PC-3 (cell line): ENCODE measurements around the gene DDX39A. TPM values are rescaled to one million over a fixed set of nuclear protein-coding genes. Genes with fewer than 3 reads are reported as not detected.

Experiments
- ATAC-seq: fragments of 200-7000 bp; cut with Tn5 transposase; 2 replicates; pipeline ENCODE4 v1.9.1; 2020; ENCODE audit warnings: mild to moderate bottlenecking, moderate library complexity
- BruUV-seq: library from RNA; stranded (reverse); fragments of 400-500 nt; replicated peaks from 2 replicates; lab custom pipeline; 2021; lab: Mats Ljungman, UMichigan
- CTCF ChIA-PET: fragments of 300-600 bp; sonication (Branson Sonifier 250); formaldehyde crosslinking; loops from one replicate; lab custom pipeline; 2022; ENCODE audit warnings: antibody characterized with exemption; lab: Charles Lee
- POLR2A ChIA-PET: fragments of 300-600 bp; sonication (Branson Sonifier 250); formaldehyde crosslinking; loops from one replicate; lab custom pipeline; 2022; ENCODE audit warnings: antibody characterized with exemption; ENCODE audit not compliant: unreplicated experiment; lab: Charles Lee
- DNase-seq: peaks from one replicate; pipeline ENCODE4 v3.0.0-alpha.2; 2015
- H2AFZ ChIP-seq: fragments of 300-600 bp; sonication (generic); 2 replicates; pipeline ENCODE4 v1.6.0; 2016; ENCODE audit warnings: antibody characterized with exemption, low read length
- H3F3A ChIP-seq: fragments of 300-600 bp; sonication (generic); one replicate; pipeline ENCODE4 v1.6.0; 2017; ENCODE audit warnings: antibody characterized with exemption, low read length, control low read depth, mild to moderate bottlenecking; ENCODE audit not compliant: unreplicated experiment
- H3K27ac ChIP-seq: fragments of 300-600 bp; sonication (generic); 2 replicates; pipeline ENCODE4 v1.5.1; 2016; ENCODE audit warnings: mild to moderate bottlenecking, low read length
- H3K27me3 ChIP-seq: fragments of 300-600 bp; sonication (generic); 2 replicates; pipeline ENCODE4 v1.6.1; 2016; ENCODE audit warnings: low read length, mixed read lengths
- H3K36me3 ChIP-seq: fragments of 300-600 bp; sonication (generic); 2 replicates; pipeline ENCODE4 v1.6.1; 2016; ENCODE audit warnings: low read depth, mixed run types, low read length, mixed read lengths
- H3K4me1 ChIP-seq: fragments of 300-600 bp; sonication (generic); 2 replicates; pipeline ENCODE4 v1.5.1; 2016; ENCODE audit warnings: low read length; ENCODE audit not compliant: insufficient read depth
- H3K4me2 ChIP-seq: fragments of 300-600 bp; sonication (generic); 2 replicates; pipeline ENCODE4 v1.6.0; 2016; ENCODE audit warnings: low read length
- H3K4me3 ChIP-seq: fragments of 300-600 bp; sonication (generic); 2 replicates; pipeline ENCODE4 v1.5.1; 2016; ENCODE audit warnings: mild to moderate bottlenecking, low read length, mixed read lengths
- H3K79me2 ChIP-seq: fragments of 300-600 bp; sonication (generic); 2 replicates; pipeline ENCODE4 v1.6.1; 2017; ENCODE audit warnings: low read length, mixed read lengths
- H3K9ac ChIP-seq: fragments of 300-600 bp; sonication (generic); 2 replicates; pipeline ENCODE4 v1.6.0; 2016; ENCODE audit warnings: mild to moderate bottlenecking, low read length
- H3K9me2 ChIP-seq: fragments of 300-600 bp; sonication (generic); replicated peaks from 2 replicates; pipeline ENCODE4 v1.6.1; 2016; ENCODE audit warnings: mixed run types, low read length, mixed read lengths
- H3K9me3 ChIP-seq: fragments of 300-600 bp; sonication (generic); 2 replicates; pipeline ENCODE4 v1.6.1; 2016; ENCODE audit warnings: low read length, mixed read lengths
- H4K20me1 ChIP-seq: fragments of 300-600 bp; sonication (generic); 2 replicates; pipeline ENCODE4 v1.6.1; 2016; ENCODE audit warnings: low read length, mixed read lengths
- CTCF ChIP-seq: fragments of 300-600 bp; sonication (generic); conservative IDR thresholded peaks from 2 replicates; pipeline ENCODE4 v1.5.1; 2017; ENCODE audit warnings: antibody characterized with exemption, low read depth, mild to moderate bottlenecking, low read length
- EZH2 ChIP-seq: fragments of 300-600 bp; sonication (generic); IDR thresholded peaks from one replicate; pipeline ENCODE4 v1.6.1; 2017; ENCODE audit warnings: antibody characterized with exemption, mild to moderate bottlenecking, low read length; ENCODE audit not compliant: unreplicated experiment
- EZH2phosphoT487 ChIP-seq: fragments of 300-600 bp; sonication (generic); IDR thresholded peaks from 2 replicates; pipeline ENCODE4 v1.6.1; 2018; ENCODE audit warnings: mild to moderate bottlenecking, antibody characterized with exemption, low read length, borderline replicate concordance
- intact Hi-C: fragments of 100-400 bp; cut with micrococcal nuclease; formaldehyde crosslinking; loops from 2 replicates; pipeline ENCODE4 v1.9.0; 2023
- total RNA-seq: library from RNA; depleted of rRNA; stranded (reverse); fragments of >200 nt; gene quantifications from 2 replicates; pipeline ENCODE4 v1.2.3, GENCODE V29; 2014

Gene DDX39A
- total RNA-seq, 1 experiment from 2014 or later, result 311 TPM

DNA sequence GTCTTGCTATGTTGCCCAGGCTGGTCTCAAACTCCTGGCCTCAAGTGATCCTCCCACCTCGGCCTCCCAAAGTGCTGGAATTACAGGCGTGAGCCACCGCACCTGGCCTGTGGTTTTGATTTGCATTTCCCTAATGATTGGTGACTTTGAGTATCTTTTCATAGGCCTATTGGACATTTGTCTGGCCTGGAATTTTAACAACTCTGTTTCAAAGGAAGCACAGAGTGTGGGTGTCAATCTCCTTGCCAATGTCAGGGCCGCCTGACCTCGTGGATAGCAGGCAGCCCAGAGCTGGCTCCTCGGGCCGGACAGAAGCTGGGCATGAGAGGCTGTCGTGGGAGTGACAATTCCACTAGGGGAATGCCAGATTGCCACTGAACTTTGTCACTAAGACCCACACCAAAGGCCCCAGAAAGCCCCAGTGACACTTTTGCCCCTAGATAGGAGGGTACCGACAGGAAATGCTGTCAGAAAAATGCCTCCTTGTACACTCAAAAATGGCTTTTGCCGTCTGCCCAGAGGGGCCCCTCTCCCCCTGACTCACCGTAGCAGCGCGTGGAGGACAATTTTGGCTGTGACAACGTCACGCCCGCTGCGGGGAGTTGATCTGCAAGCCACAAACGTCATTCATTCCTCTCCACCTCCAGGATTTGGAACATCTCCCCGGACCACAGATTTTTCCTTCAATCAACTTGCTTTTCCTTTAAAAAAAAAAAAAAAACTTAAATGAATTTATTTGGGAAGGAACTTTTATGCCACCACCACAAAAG, 49.6 kb downstream of the DDX39A start:
- no peaks in the 10 kb centered on the region for H4K20me1 ChIP-seq
- no peaks in the 10 kb centered on the region for H3F3A ChIP-seq
- ChIA-PET CTCF (interaction anchor here (0.6 kb wide), 1 partner anchor 10 kb away, joined by 6 read pairs; no protein-coding TSS in a partner anchor), POLR2A (no interaction called here)
- no peak overlapping the region for H3K4me3 ChIP-seq
- no peak overlapping the region for H2AFZ ChIP-seq
- no peaks in the 10 kb centered on the region for H3K9me2 ChIP-seq
- no peak for DNase-seq
- H3K79me2 ChIP-seq, result no peaks in the 10 kb centered on the region
- intact Hi-C loops, result loop anchor here (5.0 kb wide), 1 partner anchor 33 kb away; no protein-coding TSS in a partner anchor
- ATAC-seq, result no peak
- H3K36me3 ChIP-seq, result no peaks in the 10 kb centered on the region
- H3K4me1 ChIP-seq, result peaks cover 3% of the 10 kb centered on the region
- no TSS peak for BruUV-seq
- H3K9ac ChIP-seq, result no peak overlapping the region
- no peak overlapping the region for H3K27ac ChIP-seq
- no peaks in the 10 kb centered on the region for H3K9me3 ChIP-seq
- TF ChIP-seq EZH2 (no peak), CTCF (no peak)
- H3K27me3 ChIP-seq, result no peaks in the 10 kb centered on the region
- H3K4me2 ChIP-seq, result no peak overlapping the region

DNA sequence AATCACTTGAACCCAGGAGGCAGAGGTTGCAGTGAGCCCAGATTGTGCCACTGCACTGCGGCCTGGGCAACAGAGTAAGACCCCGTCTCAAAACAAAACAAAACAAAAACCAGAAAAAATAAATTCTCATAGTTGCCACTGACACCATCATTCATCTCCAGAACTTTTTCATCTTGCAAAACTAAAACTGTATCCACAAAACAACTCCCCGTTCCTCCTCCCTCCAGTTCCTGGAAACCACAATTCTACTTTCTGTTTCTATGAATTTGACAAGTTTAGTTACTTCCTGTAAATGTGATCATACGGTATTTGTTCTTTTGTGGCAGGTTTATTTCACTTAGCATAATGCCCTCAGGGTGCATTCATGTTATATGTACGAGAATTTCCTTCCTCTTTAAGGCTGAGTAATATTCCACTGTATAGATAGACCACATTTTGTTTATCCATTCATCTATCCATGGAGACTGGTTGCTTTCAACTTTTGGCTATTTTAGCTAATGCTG, 51.1 kb downstream of the DDX39A start:
- TF ChIP-seq EZH2 (no peak), CTCF (no peak), EZH2phosphoT487 (no peak)
- BruUV-seq, result no TSS peak
- ATAC-seq (no peak), DNase-seq (no peak)
- H3K9ac ChIP-seq, result no peak overlapping the region
- POLR2A ChIA-PET, result no interaction called here
- H2AFZ ChIP-seq, result no peak overlapping the region
- H3K9me2 ChIP-seq, result no peaks in the 10 kb centered on the region
- no peaks in the 10 kb centered on the region for H3K9me3 ChIP-seq
- intact Hi-C loops, result loop anchor here (5.0 kb wide), 1 partner anchor 34 kb away; no protein-coding TSS in a partner anchor
- no peaks in the 10 kb centered on the region for H4K20me1 ChIP-seq
- no peak overlapping the region for H3K4me2 ChIP-seq
- H3K4me1 ChIP-seq, result peaks cover 8% of the 10 kb centered on the region
- no peaks in the 10 kb centered on the region for H3F3A ChIP-seq
- H3K27me3 ChIP-seq, result no peaks in the 10 kb centered on the region
- H3K36me3 ChIP-seq, result no peaks in the 10 kb centered on the region
- CTCF ChIA-PET, result no interaction called here
- H3K27ac ChIP-seq, result no peak overlapping the region
- H3K79me2 ChIP-seq, result no peaks in the 10 kb centered on the region
- no peak overlapping the region for H3K4me3 ChIP-seq

DNA sequence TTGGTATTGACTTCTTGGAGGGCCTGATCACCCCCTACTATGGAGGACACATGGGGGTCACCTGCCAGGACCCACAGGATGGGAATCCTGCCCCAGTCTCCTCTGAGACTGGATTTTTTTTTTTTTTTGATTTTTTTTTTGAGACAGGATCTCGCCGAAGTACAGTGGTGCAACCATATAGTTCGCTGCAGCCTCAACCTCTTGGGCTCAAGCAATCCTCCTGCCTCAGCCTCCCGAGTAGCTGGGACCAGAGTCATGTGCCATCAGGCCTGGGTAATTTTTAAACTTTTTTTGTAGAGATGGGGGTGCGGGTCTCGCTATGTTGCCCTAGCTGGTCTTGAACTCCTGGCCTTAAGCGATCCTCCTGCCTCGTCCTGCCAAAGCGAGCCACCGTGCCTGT, 52.1 kb downstream of the DDX39A start:
- Histone ChIP-seq H3K4me1 (peaks cover 8% of the 10 kb centered on the region), H4K20me1 (no peaks in the 10 kb centered on the region), H2AFZ (no peak overlapping the region; the same call in 1 of the 2 replicates), H3K9me3 (no peaks in the 10 kb centered on the region), H3K27ac (no peak overlapping the region), H3F3A (no peaks in the 10 kb centered on the region), H3K36me3 (no peaks in the 10 kb centered on the region), H3K27me3 (no peaks in the 10 kb centered on the region), H3K9me2 (no peaks in the 10 kb centered on the region), H3K9ac (no peak overlapping the region), H3K4me3 (no peak overlapping the region), H3K4me2 (no peak overlapping the region; the same call in 1 of the 2 replicates), H3K79me2 (no peaks in the 10 kb centered on the region)
- BruUV-seq, result no TSS peak
- CTCF ChIA-PET, result interaction anchor here (0.6 to 1.0 kb wide), 2 partner anchors 231 to 657 kb away, joined by 3 to 4 read pairs; partner anchors contain the start of gene ASF1B
- intact Hi-C loops, result loop anchor here (5.0 kb wide), 1 partner anchor 35 kb away; no protein-coding TSS in a partner anchor
- DNase-seq (no peak), ATAC-seq (no peak)
- TF ChIP-seq EZH2phosphoT487 (no peak), CTCF (no peak), EZH2 (no peak)
- POLR2A ChIA-PET, result interaction anchor here (0.7 kb wide), 1 partner anchor 77 kb away, joined by 18 read pairs; no protein-coding TSS in a partner anchor
